Astrocyte of the hippocampus (primary cell): ENCODE measurements around the gene CD34.

Experiments
- DNase-seq: peaks from one replicate; pipeline ENCODE4 v3.0.0; 2011; ENCODE audit warnings: low read depth, low spot score

Gene CD34

GRCh38 chr1:207832796-207833195 lies 78.1 kb downstream of the CD34 start:
- no peak for DNase-seq

DNA sequence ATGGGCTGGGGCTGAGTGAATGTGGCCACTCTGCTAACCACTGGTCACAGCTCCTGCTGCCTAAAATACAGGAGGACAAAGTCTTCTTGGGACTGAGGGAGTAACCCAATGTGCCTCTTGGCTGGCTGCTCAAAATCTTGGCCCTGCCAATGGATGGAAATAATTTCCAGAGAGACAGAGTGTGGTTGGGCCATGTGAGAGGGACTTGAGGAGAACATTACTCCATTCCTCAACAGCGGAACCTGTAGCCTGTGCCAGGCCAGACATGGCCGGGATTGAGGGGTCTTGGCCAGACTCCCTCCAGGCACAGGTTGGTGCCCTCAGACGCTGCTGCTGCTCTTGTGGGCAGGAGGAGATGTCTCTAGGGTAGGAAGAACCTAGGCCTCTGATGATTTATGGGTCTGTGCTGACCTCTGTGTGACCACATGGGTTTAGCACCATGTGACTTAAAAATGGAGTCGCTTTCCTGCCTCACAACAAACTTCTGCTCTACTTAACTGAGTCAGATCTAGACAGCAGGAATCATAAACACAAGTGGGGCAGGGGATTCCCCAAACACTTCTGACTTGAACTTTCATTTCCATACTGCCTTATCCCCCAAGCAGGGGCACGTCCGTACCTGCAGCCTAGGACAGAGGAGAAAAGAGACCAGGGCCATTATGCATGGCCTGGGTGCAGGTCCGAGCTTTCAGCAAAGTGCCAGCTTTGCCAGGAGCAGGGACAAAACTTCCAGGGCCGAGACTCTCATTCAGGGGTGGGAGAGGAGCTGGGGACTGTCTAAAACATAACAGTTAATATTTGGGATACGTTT lies 79.2 kb downstream of the CD34 start:
- DNase-seq: no peak
